ENCODE measurements around the gene NLGN1.
"Not testable (repeated sequence)": the region's sequence is repeated elsewhere in the genome, so short reads cannot be mapped to it uniquely, and the experiment has no call there.

- not testable (repeated sequence) for TF ChIP-seq EP300 (IDR thresholded peaks at IDR 0.05; ENCODE audit: borderline replicate concordance in 1 of 2, low read depth in 2 of 2, low read length in 2 of 2); EGR1 (IDR thresholded peaks at IDR 0.05; ENCODE audit: borderline replicate concordance, low read depth, low read length); CTCF (IDR thresholded peaks at IDR 0.05; ENCODE audit: control extremely low read depth in 1 of 3, insufficient read depth in 1 of 3, low read depth in 1 of 3, low read length in 3 of 3); EZH2 (IDR thresholded peaks at IDR 0.05; ENCODE audit: low read depth, low read length, severe bottlenecking); KDM5A (IDR thresholded peaks at IDR 0.05; ENCODE audit: low read length); SUZ12 (IDR thresholded peaks at IDR 0.05; ENCODE audit: low read length); TAF1 (IDR thresholded peaks at IDR 0.05; ENCODE audit: low read depth, low read length); POLR2A (IDR thresholded peaks at IDR 0.05; ENCODE audit: control extremely low read depth in 1 of 2, low read depth in 2 of 2, low read length in 2 of 2); SRF (IDR thresholded peaks at IDR 0.05; ENCODE audit: low read depth, low read length)
These were observed 15.6 kb upstream of the NLGN1 start for GRCh38 chr3:173381936-173382335.
